OCI-LY3 (cell line): ENCODE data around the gene POFUT1.

Experiments
- H2AFZ ChIP-seq: fragments of 200-600, 300-600 bp; shearing (Covaris generic); 2 replicates; pipeline ENCODE4 v1.6.0; 2014; ENCODE audit warnings: antibody characterized with exemption, low read depth, low read length
- H3K27ac ChIP-seq: fragments of 200-600, 300-600 bp; sonication (generic); 2 replicates; pipeline ENCODE4 v1.5.1; 2014; ENCODE audit warnings: mild to moderate bottlenecking, low read length, moderate library complexity, mixed read lengths
- H3K27me3 ChIP-seq: fragments of 200-600, 300-600 bp; sonication (generic); 2 replicates; pipeline ENCODE4 v1.6.1; 2014; ENCODE audit warnings: low read depth, low read length, mixed read lengths
- H3K36me3 ChIP-seq: fragments of 200-600, 300-600 bp; sonication (generic); replicated peaks from 2 replicates; pipeline ENCODE3; 2014; ENCODE audit warnings: low read depth, low read length, mixed read lengths
- H3K4me1 ChIP-seq: fragments of 300-600, 200-600 bp; sonication (generic); 2 replicates; pipeline ENCODE4 v1.6.1; 2014; ENCODE audit warnings: low read length, mixed read lengths
- H3K4me2 ChIP-seq: fragments of 200-600, 300-600 bp; sonication (generic); 2 replicates; pipeline ENCODE4 v1.6.1; 2014; ENCODE audit warnings: low read length, mixed read lengths
- H3K4me3 ChIP-seq: fragments of 300-600, 200-600 bp; sonication (generic); 2 replicates; pipeline ENCODE4 v1.5.1; 2014; ENCODE audit warnings: antibody characterized with exemption, mild to moderate bottlenecking, low read length, moderate library complexity
- H3K79me2 ChIP-seq: fragments of 300-600, 200-600 bp; shearing (Covaris generic); 2 replicates; pipeline ENCODE4 v1.6.1; 2014; ENCODE audit warnings: mild to moderate bottlenecking, low read length, mixed read lengths
- H3K9ac ChIP-seq: fragments of 300-600, 200-600 bp; shearing (Covaris generic); 2 replicates; pipeline ENCODE4 v1.6.0; 2014; ENCODE audit warnings: mild to moderate bottlenecking, low read length, moderate library complexity
- H3K9me3 ChIP-seq: fragments of 200-600, 300-600 bp; shearing (Covaris generic); 2 replicates; pipeline ENCODE4 v1.6.1; 2014; ENCODE audit warnings: low read length, mixed read lengths; ENCODE audit not compliant: insufficient read depth
- H4K20me1 ChIP-seq: fragments of 200-600, 300-600 bp; sonication (generic); 2 replicates; pipeline ENCODE4 v1.6.1; 2016; ENCODE audit warnings: low read length, mixed read lengths; ENCODE audit not compliant: insufficient read depth
- CTCF ChIP-seq: fragments of 200-600, 300-600 bp; sonication (generic); IDR thresholded peaks from 2 replicates; pipeline ENCODE4 v1.5.1; 2014; ENCODE audit warnings: antibody characterized with exemption, low read length, low read depth
- EZH2phosphoT487 ChIP-seq: fragments of 200-600 bp; shearing (Covaris generic); IDR thresholded peaks from 2 replicates; pipeline ENCODE4 v1.6.1; 2018; ENCODE audit warnings: antibody characterized with exemption, mixed run types, low read depth

The POFUT1 gene

GRCh38 chr20:32189691-32190615, 17.7 kb upstream of the POFUT1 start:
- Histone ChIP-seq H3K4me3 (peak overlapping the region; percentile 80), H3K36me3 (peaks cover 3% of the 10 kb centered on the region), H3K9me3 (no peaks in the 10 kb centered on the region), H3K27me3 (no peaks in the 10 kb centered on the region), H3K4me2 (peak overlapping the region; percentile 74), H4K20me1 (peaks cover 5% of the 10 kb centered on the region; the same call in 1 of the 2 replicates), H2AFZ (peak overlapping the region; percentile 58), H3K9ac (peak overlapping the region; percentile 55), H3K27ac (no peak overlapping the region), H3K79me2 (no peaks in the 10 kb centered on the region), H3K4me1 (peaks cover 8% of the 10 kb centered on the region; the same call in 1 of the 2 replicates)
- no peak for TF ChIP-seq CTCF
- TF ChIP-seq EZH2phosphoT487: no peak

DNA sequence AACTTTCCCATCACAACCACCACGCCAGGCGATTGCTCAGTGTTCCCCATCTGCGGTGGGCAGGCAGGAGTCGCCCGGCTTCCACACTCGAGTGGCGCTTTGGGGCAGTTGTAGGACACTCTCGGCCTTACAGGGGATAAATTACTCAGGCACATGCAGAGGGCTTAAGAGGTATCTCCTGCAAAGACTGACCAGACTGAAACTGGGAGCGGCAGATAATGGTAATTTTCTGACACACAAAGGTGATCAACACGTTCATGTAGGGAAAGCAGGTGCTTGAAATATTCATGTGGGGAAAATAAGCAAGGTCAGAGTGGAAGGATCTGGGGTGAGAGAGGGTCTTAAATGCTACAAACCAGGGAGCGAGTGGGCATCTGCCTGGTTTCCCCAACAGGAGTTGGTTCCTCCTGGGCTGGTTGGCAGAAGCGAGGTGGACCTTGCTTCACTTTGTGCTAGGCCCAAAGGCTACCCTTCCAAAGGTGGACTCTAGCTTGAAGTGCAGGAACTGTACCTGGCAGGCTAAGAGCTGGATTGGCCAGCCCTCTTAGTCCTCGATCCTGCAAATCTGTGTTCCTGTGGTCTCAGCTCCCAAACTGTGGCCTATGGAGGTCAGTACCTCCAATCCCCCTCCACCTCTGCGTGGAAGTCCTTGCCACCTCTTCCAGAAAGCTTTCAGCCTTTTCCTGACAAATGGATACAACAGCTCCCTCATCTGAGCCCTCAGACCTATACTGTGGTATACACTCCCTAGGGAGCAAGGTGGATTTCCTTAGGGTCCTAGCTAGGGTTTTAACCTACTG, 16.9 kb upstream of the POFUT1 start:
- Histone ChIP-seq H3K36me3 (peaks cover 12% of the 10 kb centered on the region), H3K4me3 (peak overlapping the region; percentile 80), H3K9me3 (no peaks in the 10 kb centered on the region), H3K9ac (peak overlapping the region; percentile 55), H3K4me1 (peaks cover 8% of the 10 kb centered on the region; the same call in 1 of the 2 replicates), H2AFZ (no peak overlapping the region), H4K20me1 (peaks cover 11% of the 10 kb centered on the region; the same call in 1 of the 2 replicates), H3K27ac (no peak overlapping the region), H3K27me3 (no peaks in the 10 kb centered on the region), H3K79me2 (no peaks in the 10 kb centered on the region), H3K4me2 (peak overlapping the region; percentile 74)
- TF ChIP-seq EZH2phosphoT487: no peak
- TF ChIP-seq CTCF: no peak

DNA sequence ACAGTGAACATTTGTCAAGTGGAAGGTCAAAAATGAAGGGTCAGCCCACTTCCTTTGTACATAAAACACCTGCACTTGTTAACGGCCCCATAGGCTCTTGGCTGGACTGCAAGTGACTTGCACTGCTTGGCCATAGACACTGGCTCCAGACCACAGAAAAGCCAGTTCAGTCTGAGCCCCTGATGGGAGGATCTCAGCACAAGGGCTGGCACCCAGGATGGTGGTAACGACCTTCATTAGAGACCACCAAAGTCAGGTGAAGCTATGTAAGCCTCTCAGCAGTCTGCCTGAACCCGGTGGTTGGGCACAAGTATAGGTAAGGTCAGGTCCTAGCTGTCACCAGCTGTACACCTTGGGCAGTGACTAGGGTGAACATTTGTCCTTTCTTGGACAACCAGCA, 16.3 kb upstream of the POFUT1 start:
- peaks cover 8% of the 10 kb centered on the region; the same call in 1 of the 2 replicates for H3K4me1 ChIP-seq
- peaks cover 14% of the 10 kb centered on the region for H3K36me3 ChIP-seq
- no peak overlapping the region for H3K9ac ChIP-seq
- peaks cover 14% of the 10 kb centered on the region; the same call in 1 of the 2 replicates for H4K20me1 ChIP-seq
- H3K27me3 ChIP-seq: no peaks in the 10 kb centered on the region
- H2AFZ ChIP-seq: no peak overlapping the region
- TF ChIP-seq EZH2phosphoT487 (no peak), CTCF (no peak)
- H3K4me2 ChIP-seq: no peak overlapping the region
- H3K27ac ChIP-seq: no peak overlapping the region
- H3K9me3 ChIP-seq: no peaks in the 10 kb centered on the region
- no peaks in the 10 kb centered on the region for H3K79me2 ChIP-seq
- no peak overlapping the region for H3K4me3 ChIP-seq

DNA sequence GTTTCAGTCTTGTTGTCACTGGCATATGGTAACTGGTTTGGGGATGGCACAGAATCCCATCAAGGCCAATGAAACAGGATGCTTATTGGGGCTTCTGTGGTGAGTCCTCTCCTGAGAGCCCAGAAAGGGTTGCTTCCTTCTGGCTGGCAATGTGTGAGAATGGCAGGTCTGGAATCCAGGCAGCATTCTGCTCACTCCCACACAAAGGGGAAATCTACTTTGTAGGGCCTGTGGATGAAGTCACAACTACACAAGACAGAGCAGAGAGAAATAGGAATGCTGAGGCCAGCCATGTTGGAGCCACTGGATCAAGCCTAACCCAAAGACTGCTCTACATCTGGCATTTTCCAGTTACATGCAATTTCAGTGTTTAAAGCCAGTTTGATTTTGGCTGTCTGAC, 15.8 kb upstream of the POFUT1 start:
- Histone ChIP-seq H3K9ac (no peak overlapping the region), H3K27me3 (no peaks in the 10 kb centered on the region), H3K4me3 (no peak overlapping the region), H3K4me1 (peaks cover 8% of the 10 kb centered on the region; the same call in 1 of the 2 replicates), H3K36me3 (peaks cover 14% of the 10 kb centered on the region), H2AFZ (no peak overlapping the region), H4K20me1 (peaks cover 14% of the 10 kb centered on the region; the same call in 1 of the 2 replicates), H3K9me3 (no peaks in the 10 kb centered on the region), H3K27ac (no peak overlapping the region), H3K4me2 (no peak overlapping the region), H3K79me2 (no peaks in the 10 kb centered on the region)
- TF ChIP-seq CTCF (no peak), EZH2phosphoT487 (no peak)
